Naive thymus-derived CD4-positive, alpha-beta T cell (primary cell): ENCODE data around the gene UQCR11. TPM values are rescaled to one million over a fixed set of nuclear protein-coding genes. Genes with fewer than 3 reads are reported as not detected.

Source experiments
- ATAC-seq: fragments of 150-1000 bp; cut with Tn5 transposase; 2 replicates; pipeline ENCODE4 v1.10.0; 2021; ENCODE audit warnings: mild to moderate bottlenecking, moderate library complexity
- CTCF ChIA-PET: fragments of 350-600 bp; sonication (Branson Sonifier 250); formaldehyde crosslinking; loops from one replicate; lab custom pipeline; 2021; ENCODE audit warnings: antibody characterized with exemption; lab: Charles Lee
- POLR2A ChIA-PET: fragments of 350-600 bp; sonication (Branson Sonifier 250); formaldehyde crosslinking; loops from one replicate; lab custom pipeline; 2021; ENCODE audit warnings: antibody characterized with exemption, inconsistent platforms; lab: Charles Lee
- DNase-seq, 9 donors: peaks; one replicate each; pipeline versions ENCODE4 v3.0.0 to v3.0.0-alpha.2; 2020 to 2022; ENCODE audit warnings: mixed read lengths in 1 of 9
- H3K27ac ChIP-seq: one replicate; pipeline ENCODE4 v1.7.0; 2013; ENCODE audit warnings: mild to moderate bottlenecking, low read depth, low read length, moderate library complexity
- H3K27me3 ChIP-seq, 2 donors: one replicate each; pipeline ENCODE4 v1.7.0; 2013; ENCODE audit warnings: low read length in 2 of 2, mild to moderate bottlenecking in 2 of 2, moderate library complexity in 2 of 2; ENCODE audit not compliant: control insufficient read depth in 2 of 2, insufficient read depth in 2 of 2
- H3K36me3 ChIP-seq, 3 experiments: 1 replicate in 2 of 3; 2 replicates in 1 of 3; pipeline ENCODE4 v1.7.0; 2013; ENCODE audit warnings: low read length in 3 of 3, mild to moderate bottlenecking in 3 of 3, moderate library complexity in 1 of 3; ENCODE audit not compliant: insufficient read depth in 3 of 3, control insufficient read depth in 2 of 3
- H3K4me1 ChIP-seq, 2 donors: one replicate each; pipeline ENCODE4 v1.7.0; 2013; ENCODE audit warnings: low read length in 2 of 2, mild to moderate bottlenecking in 2 of 2, moderate library complexity in 1 of 2; ENCODE audit not compliant: control insufficient read depth in 2 of 2, insufficient read depth in 2 of 2
- H3K4me3 ChIP-seq: 2 replicates; pipeline ENCODE4 v1.7.0; 2013; ENCODE audit warnings: mild to moderate bottlenecking, low read length
- H3K9me3 ChIP-seq, 3 experiments: 1 replicate in 2 of 3; 2 replicates in 1 of 3; pipeline ENCODE4 v1.7.0; 2013; ENCODE audit warnings: low read length in 3 of 3; ENCODE audit not compliant: control insufficient read depth in 2 of 3
- H3K27ac Mint-ChIP-seq, 9 donors: one replicate each; pipeline ENCODE4 v1.8.0; 2020 to 2022; ENCODE audit warnings: mixed read lengths in 9 of 9, mild to moderate bottlenecking in 8 of 9, moderate library complexity in 5 of 9, inconsistent platforms in 2 of 9
- H3K27me3 Mint-ChIP-seq, 5 donors: one replicate each; pipeline ENCODE4 v1.8.0; 2021 to 2022; ENCODE audit warnings: mixed read lengths in 5 of 5, mild to moderate bottlenecking in 1 of 5
- H3K36me3 Mint-ChIP-seq, 5 donors: one replicate each; pipeline ENCODE4 v1.8.0; 2020 to 2022; ENCODE audit warnings: mixed read lengths in 5 of 5, mild to moderate bottlenecking in 3 of 5, inconsistent platforms in 1 of 5
- H3K4me1 Mint-ChIP-seq, 7 donors: one replicate each; pipeline ENCODE4 v1.8.0; 2020 to 2022; ENCODE audit warnings: mixed read lengths in 7 of 7, mild to moderate bottlenecking in 3 of 7, inconsistent platforms in 1 of 7
- H3K4me3 Mint-ChIP-seq, 10 donors: one replicate each; pipeline ENCODE4 v1.8.0; 2020 to 2022; ENCODE audit warnings: mild to moderate bottlenecking in 10 of 10, mixed read lengths in 10 of 10, moderate library complexity in 6 of 10, inconsistent platforms in 2 of 10
- H3K9me3 Mint-ChIP-seq, 11 donors: one replicate each; pipeline ENCODE4 v1.8.0; 2020 to 2022; ENCODE audit warnings: mixed read lengths in 11 of 11, mild to moderate bottlenecking in 4 of 11, inconsistent platforms in 1 of 11, moderate library complexity in 1 of 11
- intact Hi-C, 2 donors: fragments of 100-400 bp; cut with micrococcal nuclease; formaldehyde crosslinking; loops; one replicate each; pipeline ENCODE4 v1.15.1; 2023
- polyA plus RNA-seq, 2 donors: library from polyadenylated mRNA; unstranded; fragments of 300-500 nt; fragmentation: Illumina TruSeq; gene quantifications; one replicate each; pipeline ENCODE4 v1.2.3, GENCODE V29; 2021
- total RNA-seq, 6 experiments: library from RNA in 5 of 6; stranded (reverse) in 5 of 6; gene quantifications; 1 replicate in 5 of 6; 2 replicates in 1 of 6; pipeline ENCODE4 v1.2.3 and lab custom pipeline; 2021 to 2026

UQCR11 gene
- total and polyA plus RNA-seq, 7 experiments from 2014 or later = 94.3 to 606 (median 148) TPM

GRCh38 chr19:1571358-1571757, 33.9 kb downstream of the UQCR11 start:
- H3K9me3 ChIP-seq = no peaks in the 10 kb centered on the region
- intact Hi-C loops = no loop called here
- peaks cover 0 to 7% (median 0%) of the 10 kb centered on the region in 3 experiments for H3K36me3 ChIP-seq
- peaks cover 5 to 6% of the 10 kb centered on the region in 2 donors for H3K4me1 ChIP-seq
- no peak overlapping the region for H3K27ac ChIP-seq
- DNase-seq (no peak), ATAC-seq (no peak)
- Mint-ChIP-seq H3K27me3 (peaks cover 0 to 19% (median 6%) of the 10 kb centered on the region in 5 donors), H3K27ac (no peak overlapping the region), H3K4me3 (no peak overlapping the region), H3K9me3 (no peaks in the 10 kb centered on the region), H3K36me3 (peaks cover 0 to 4% (median 0%) of the 10 kb centered on the region in 5 donors), H3K4me1 (peaks cover 0 to 9% (median 4%) of the 10 kb centered on the region in 7 donors)
- POLR2A ChIA-PET = no interaction called here
- no peaks in the 10 kb centered on the region for H3K27me3 ChIP-seq
- CTCF ChIA-PET = interaction anchor here (0.6 kb wide), 1 partner anchor 483 kb away, joined by 3 read pairs; no protein-coding TSS in a partner anchor
- H3K4me3 ChIP-seq = no peak overlapping the region

GRCh38 chr19:1570836-1571235, 34.4 kb downstream of the UQCR11 start:
- intact Hi-C loops = no loop called here
- Mint-ChIP-seq H3K27ac (peak overlapping the region in 1 of 9 donors; percentile 38), H3K27me3 (peaks cover 0 to 22% (median 6%) of the 10 kb centered on the region in 5 donors), H3K36me3 (peaks cover 0 to 1% (median 0%) of the 10 kb centered on the region in 5 donors), H3K4me1 (peaks cover 0 to 8% (median 3%) of the 10 kb centered on the region in 7 donors), H3K4me3 (peak overlapping the region in 2 of 10 donors; percentile 2 to 57), H3K9me3 (no peaks in the 10 kb centered on the region)
- Histone ChIP-seq H3K27me3 (no peaks in the 10 kb centered on the region), H3K4me1 (peaks cover 5 to 6% of the 10 kb centered on the region in 2 donors), H3K27ac (no peak overlapping the region), H3K36me3 (peaks cover 0 to 2% (median 0%) of the 10 kb centered on the region in 3 experiments), H3K9me3 (no peaks in the 10 kb centered on the region), H3K4me3 (no peak overlapping the region)
- CTCF ChIA-PET = no interaction called here
- no peak for DNase-seq
- POLR2A ChIA-PET = interaction anchor here (0.6 to 0.7 kb wide), 2 partner anchors 37 to 297 kb away, joined by 3 read pairs; no protein-coding TSS in a partner anchor
- ATAC-seq = no peak

DNA sequence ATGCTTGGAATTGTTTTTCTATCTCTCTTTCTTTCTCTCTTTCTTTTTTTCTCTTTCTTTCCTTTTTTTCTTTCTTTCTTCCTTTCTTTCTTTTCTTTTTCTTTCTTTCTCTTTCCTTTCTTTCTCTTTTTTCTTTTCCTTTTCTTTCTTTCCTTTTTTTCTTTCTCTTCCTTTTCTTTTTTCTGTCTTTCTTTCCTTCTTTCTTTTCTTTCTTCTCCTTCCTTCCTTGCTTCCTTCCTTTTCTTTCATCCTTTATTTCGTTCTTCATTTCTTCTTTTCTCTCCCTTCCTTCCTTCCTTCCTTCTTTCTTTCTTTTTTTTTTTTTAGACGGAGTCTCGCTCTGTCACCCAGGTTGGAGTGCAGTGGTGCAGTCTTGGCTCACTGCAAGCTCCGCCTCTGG, 35.3 kb downstream of the UQCR11 start:
- ChIA-PET POLR2A (no interaction called here), CTCF (interaction anchor here (0.7 kb wide), 1 partner anchor 33 kb away, joined by 3 read pairs; no protein-coding TSS in a partner anchor)
- intact Hi-C loops = no loop called here
- Mint-ChIP-seq H3K27me3 (peaks cover 0 to 26% (median 6%) of the 10 kb centered on the region in 5 donors), H3K4me3 (peak overlapping the region in 9 of 10 donors; percentile 26 to 78 (median 59)), H3K9me3 (no peaks in the 10 kb centered on the region), H3K27ac (peak overlapping the region in 4 of 9 donors; percentile 24 to 79 (median 45)), H3K36me3 (no peaks in the 10 kb centered on the region), H3K4me1 (peaks cover 0 to 8% (median 3%) of the 10 kb centered on the region in 7 donors)
- DNase-seq = no peak
- Histone ChIP-seq H3K9me3 (no peaks in the 10 kb centered on the region), H3K4me3 (no peak overlapping the region), H3K36me3 (no peaks in the 10 kb centered on the region), H3K27ac (no peak overlapping the region), H3K27me3 (no peaks in the 10 kb centered on the region), H3K4me1 (peaks cover 5 to 6% of the 10 kb centered on the region in 2 donors)
- ATAC-seq = no peak

DNA sequence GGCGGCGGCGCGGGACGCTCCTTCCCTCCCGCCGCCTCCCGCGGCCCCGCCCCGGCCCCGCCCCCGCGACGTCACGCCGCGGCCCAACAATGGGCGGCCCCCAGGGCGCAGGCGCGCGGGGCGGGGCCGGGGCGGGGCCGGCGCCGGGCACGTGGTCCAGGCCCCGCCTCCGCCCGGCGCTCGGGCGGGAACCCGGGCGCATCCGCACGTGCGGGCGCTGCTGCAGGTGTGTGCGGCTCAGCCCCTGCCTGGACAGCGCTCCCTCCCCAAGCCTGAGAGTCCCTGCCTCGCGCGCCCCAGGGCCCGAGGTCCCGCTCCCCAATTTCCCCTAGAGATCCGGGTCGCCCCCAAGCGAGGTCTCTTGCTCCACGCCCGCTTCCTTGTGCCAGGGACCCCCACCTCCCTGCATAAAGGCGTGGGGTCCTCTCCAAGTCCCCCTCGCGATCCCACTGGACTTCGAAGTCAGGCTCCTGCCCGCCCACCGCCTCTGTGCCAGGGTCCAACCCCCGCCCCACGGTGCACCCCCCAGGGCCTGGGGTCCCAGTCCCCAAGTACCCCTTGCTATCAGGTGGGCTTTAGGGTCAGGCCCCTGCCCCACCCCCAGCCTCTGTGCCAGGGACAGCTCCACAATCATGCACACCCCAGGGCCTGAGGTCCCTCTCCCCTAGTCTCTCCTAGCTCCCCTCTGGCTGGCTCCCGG, 36.8 kb downstream of the UQCR11 start, which contains the start of gene MEX3D:
MEX3D (minus strand) TSS at position 6 of the 700 bp plus-strand sequence. CDS start 267 bp downstream, outside the sequence.
- ChIA-PET CTCF (interaction anchor here (0.6 kb wide), 1 partner anchor 258 kb away, joined by 3 read pairs; no protein-coding TSS in a partner anchor), POLR2A (interaction anchor here (0.9 to 1.0 kb wide), 2 partner anchors 37 to 299 kb away, joined by 3 read pairs; partner anchors contain the start of gene UQCR11)
- Histone ChIP-seq H3K27ac (no peak within 1 kb of the TSS), H3K27me3 (no peaks in the 10 kb centered on the region), H3K4me1 (peaks cover 5 to 6% of the 10 kb centered on the region in 2 donors), H3K4me3 (no peak within 1 kb of the TSS), H3K36me3 (no peaks in the 10 kb centered on the region), H3K9me3 (no peaks in the 10 kb centered on the region)
- peaks cover 0 to 32% (median 6%) of the 10 kb centered on the region in 5 donors for H3K27me3 Mint-ChIP-seq
- H3K36me3 Mint-ChIP-seq = no peaks in the 10 kb centered on the region
- intact Hi-C loops = loop anchor here in 1 of 2 donors (1.0 kb wide), 3 partner anchors 24 to 78 kb away; partner anchors contain the start of genes MBD3, PCSK4 and UQCR11
- peak within 1 kb of the TSS in 8 of 10 donors; percentile 3 to 78 (median 50) for H3K4me3 Mint-ChIP-seq
- H3K9me3 Mint-ChIP-seq = peaks cover 0 to 2% (median 0%) of the 10 kb centered on the region in 11 donors
- ATAC-seq (peak; percentile 98), DNase-seq (peak; percentile 64 to 86 (median 81))
- H3K27ac Mint-ChIP-seq = peak within 1 kb of the TSS in 1 of 9 donors; percentile 52
- peaks cover 0 to 8% (median 3%) of the 10 kb centered on the region in 7 donors for H3K4me1 Mint-ChIP-seq

DNA sequence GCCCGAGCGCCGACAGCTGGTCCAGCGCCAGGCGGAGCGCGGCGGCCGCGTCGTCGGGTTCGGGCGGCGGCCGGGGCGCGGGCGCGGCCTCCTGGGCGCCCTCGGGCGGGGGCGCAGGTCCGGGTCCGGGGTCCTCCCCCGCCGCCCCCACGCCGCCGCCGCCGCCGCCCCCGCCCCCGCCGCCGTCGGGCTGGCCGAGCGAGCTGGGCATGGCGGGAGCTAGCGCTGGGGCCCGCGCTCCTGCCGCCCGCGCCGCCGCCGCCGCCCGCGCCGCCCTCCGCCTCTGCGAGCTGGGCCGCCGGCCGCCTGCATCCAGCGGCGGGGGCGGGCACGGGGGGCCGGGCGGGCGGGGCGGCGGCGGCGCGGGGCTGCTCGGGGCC, 37.4 kb downstream of the UQCR11 start:
- Histone ChIP-seq H3K9me3 (no peaks in the 10 kb centered on the region), H3K27me3 (no peaks in the 10 kb centered on the region), H3K36me3 (no peaks in the 10 kb centered on the region), H3K27ac (no peak overlapping the region), H3K4me1 (peaks cover 5 to 6% of the 10 kb centered on the region in 2 donors), H3K4me3 (no peak overlapping the region)
- Mint-ChIP-seq H3K4me1 (peaks cover 0 to 8% (median 3%) of the 10 kb centered on the region in 7 donors), H3K27ac (no peak overlapping the region), H3K36me3 (no peaks in the 10 kb centered on the region), H3K4me3 (no peak overlapping the region), H3K27me3 (peaks cover 0 to 32% (median 6%) of the 10 kb centered on the region in 5 donors), H3K9me3 (peaks cover 0 to 2% (median 0%) of the 10 kb centered on the region in 11 donors)
- ChIA-PET CTCF (no interaction called here), POLR2A (interaction anchor here (0.9 to 1.0 kb wide), 2 partner anchors 37 to 298 kb away, joined by 3 read pairs; partner anchors contain the start of gene UQCR11)
- ATAC-seq (peak; percentile 37), DNase-seq (no peak)
- intact Hi-C loops = loop anchor here in 1 of 2 donors (1.0 kb wide), 3 partner anchors 24 to 78 kb away; partner anchors contain the start of genes MBD3, PCSK4 and UQCR11

DNA sequence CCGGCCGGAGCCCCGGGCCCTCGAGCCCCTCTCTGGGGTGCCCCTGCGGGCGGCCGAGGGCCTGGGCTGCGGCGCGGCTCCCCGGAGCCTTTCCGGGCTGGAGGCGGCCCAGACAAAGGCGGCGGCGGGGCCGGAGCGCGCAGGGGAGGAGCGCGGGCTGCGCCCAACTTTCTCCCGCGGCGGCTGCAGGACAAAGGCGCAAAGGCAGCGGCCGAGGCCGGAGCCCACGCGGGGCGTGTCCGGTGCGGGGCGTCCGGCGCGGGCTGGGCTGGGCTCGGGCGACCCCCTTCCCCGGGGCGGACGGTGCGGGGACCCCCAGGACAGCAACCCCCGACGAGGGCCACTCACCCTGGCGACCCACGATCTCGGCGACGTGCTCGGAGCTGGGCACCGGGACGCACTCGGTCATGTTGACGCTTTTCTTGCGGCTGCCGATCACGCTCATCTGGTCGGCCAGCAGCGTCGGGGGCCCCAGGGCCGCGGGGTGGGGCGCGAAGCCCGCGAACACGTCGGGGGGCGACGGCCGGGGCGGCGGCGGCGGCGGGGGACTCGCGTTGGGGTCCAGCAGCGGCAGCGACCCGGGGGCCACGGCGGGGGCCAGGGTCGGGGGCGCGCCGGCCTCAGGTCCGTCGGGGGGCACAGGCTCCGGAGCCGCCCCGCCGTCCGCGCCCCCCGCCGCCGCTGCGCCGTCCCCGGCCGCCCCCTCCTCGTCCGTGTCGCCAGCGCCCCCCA, 38.0 kb downstream of the UQCR11 start:
- Mint-ChIP-seq H3K36me3 (no peaks in the 10 kb centered on the region), H3K4me1 (peaks cover 0 to 8% (median 3%) of the 10 kb centered on the region in 7 donors), H3K9me3 (peaks cover 0 to 2% (median 0%) of the 10 kb centered on the region in 11 donors), H3K27ac (no peak overlapping the region), H3K4me3 (peak overlapping the region in 5 of 10 donors; percentile 25 to 49 (median 33)), H3K27me3 (peaks cover 0 to 32% (median 6%) of the 10 kb centered on the region in 5 donors)
- no peak for ATAC-seq
- peaks cover 5 to 6% of the 10 kb centered on the region in 2 donors for H3K4me1 ChIP-seq
- H3K36me3 ChIP-seq = no peaks in the 10 kb centered on the region
- H3K9me3 ChIP-seq = no peaks in the 10 kb centered on the region
- H3K27me3 ChIP-seq = no peaks in the 10 kb centered on the region
- ChIA-PET CTCF (no interaction called here), POLR2A (interaction anchor here (0.9 to 1.0 kb wide), 2 partner anchors 38 to 298 kb away, joined by 3 read pairs; partner anchors contain the start of gene UQCR11)
- no peak overlapping the region for H3K27ac ChIP-seq
- peak in 1 of 9 donors; percentile 15 for DNase-seq
- H3K4me3 ChIP-seq = no peak overlapping the region
- intact Hi-C loops = no loop called here
